T-cell (primary cell): ENCODE results near the gene FCRL2. TPM values are rescaled to one million over a fixed set of nuclear protein-coding genes. Genes with fewer than 3 reads are reported as not detected.

ENCODE experiments used
- ATAC-seq, 4 experiments: fragments of 200-7000 bp in 3 of 4; fragments of 150-1000 bp in 1 of 4; cut with Tn5 transposase; replicated peaks in 1 of 4; 1 replicate in 3 of 4; 2 replicates in 1 of 4; pipeline ENCODE4 v1.10.0; 2021; ENCODE audit warnings: moderate library complexity in 3 of 4, mild to moderate bottlenecking in 2 of 4, moderate number of reproducible peaks in 1 of 4
- CTCF ChIA-PET, 2 donors: fragments of 300-600 bp; sonication (Branson Sonifier 250); formaldehyde crosslinking; loops; one replicate each; lab custom pipeline; 2022; ENCODE audit warnings: antibody characterized with exemption in 2 of 2; lab: Charles Lee
- POLR2A ChIA-PET, 2 donors: fragments of 300-600 bp; sonication (Branson Sonifier 250); formaldehyde crosslinking; loops; one replicate each; lab custom pipeline; 2022; ENCODE audit warnings: antibody characterized with exemption in 2 of 2; lab: Charles Lee
- DNase-seq, 35 experiments: peaks; one replicate each; pipeline versions ENCODE4 v3.0.0 to v3.0.0-alpha.2; 2013 to 2023
- H3K27ac ChIP-seq: one replicate; pipeline ENCODE4 v1.5.1; 2013; ENCODE audit warnings: low read length
- H3K27me3 ChIP-seq, 2 experiments: replicated peaks in 1 of 2; 1 replicate in 1 of 2; 2 replicates in 1 of 2; pipeline versions ENCODE4 v1.6.1 to v1.7.0; 2013; ENCODE audit warnings: low read length in 1 of 2, mixed read lengths in 1 of 2; ENCODE audit not compliant: control insufficient read depth in 2 of 2, insufficient read depth in 2 of 2; ENCODE audit errors: extremely low read depth in 1 of 2
- H3K36me3 ChIP-seq, 2 donors: 1 replicate in 1 of 2; 2 replicates in 1 of 2; pipeline versions ENCODE4 v1.6.1 to v1.7.0; 2013; ENCODE audit warnings: low read length in 1 of 2; ENCODE audit not compliant: control insufficient read depth in 2 of 2, insufficient read depth in 1 of 2; ENCODE audit errors: extremely low read depth in 1 of 2
- H3K4me1 ChIP-seq, 2 experiments: 1 replicate in 1 of 2; 2 replicates in 1 of 2; pipeline versions ENCODE4 v1.6.1 to v1.7.0; 2013; ENCODE audit warnings: low read length in 2 of 2, mixed read lengths in 1 of 2; ENCODE audit not compliant: insufficient read depth in 2 of 2, control insufficient read depth in 1 of 2; ENCODE audit errors: extremely low read depth in 1 of 2
- H3K4me3 ChIP-seq, 2 donors: 1 replicate in 1 of 2; 2 replicates in 1 of 2; pipeline versions ENCODE4 v1.5.1 to v1.7.0; 2013; ENCODE audit warnings: mild to moderate bottlenecking in 2 of 2, low read length in 1 of 2, moderate library complexity in 1 of 2; ENCODE audit not compliant: control insufficient read depth in 1 of 2; ENCODE audit errors: extremely low read depth in 1 of 2
- H3K9me3 ChIP-seq: 2 replicates; pipeline ENCODE4 v1.7.0; 2013
- H3K27ac Mint-ChIP-seq, 2 donors: one replicate each; pipeline ENCODE4 v1.8.0; 2020 to 2021; ENCODE audit warnings: mild to moderate bottlenecking in 2 of 2, mixed read lengths in 2 of 2
- H3K27me3 Mint-ChIP-seq, 2 donors: one replicate each; pipeline ENCODE4 v1.8.0; 2021 to 2022; ENCODE audit warnings: mixed read lengths in 2 of 2
- H3K36me3 Mint-ChIP-seq: one replicate; pipeline ENCODE4 v1.8.0; 2021; ENCODE audit warnings: mixed read lengths
- H3K4me1 Mint-ChIP-seq, 3 donors: one replicate each; pipeline ENCODE4 v1.8.0; 2020 to 2022; ENCODE audit warnings: mixed read lengths in 3 of 3, mild to moderate bottlenecking in 1 of 3
- H3K4me3 Mint-ChIP-seq, 3 donors: one replicate each; pipeline ENCODE4 v1.8.0; 2020 to 2022; ENCODE audit warnings: mild to moderate bottlenecking in 3 of 3, mixed read lengths in 3 of 3, moderate library complexity in 3 of 3
- H3K9me3 Mint-ChIP-seq, 3 donors: one replicate each; pipeline ENCODE4 v1.8.0; 2020 to 2022; ENCODE audit warnings: mixed read lengths in 3 of 3
- WGBS: methylation state at CpG from one replicate; pipeline ENCODE4 v1.1.5; 2013; ENCODE audit warnings: missing lambda C conversion rate; ENCODE audit not compliant: insufficient coverage; 5-methylcytosine and 5-hydroxymethylcytosine counted together
- total RNA-seq, 35 experiments: library from RNA in 6 of 35; stranded (reverse) in 6 of 35; fragments of 120-200 nt in 1 of 35; gene quantifications; one replicate each; pipeline versions ENCODE4 v1.2.1 to v1.2.4 and lab custom pipeline; 2013 to 2026

The FCRL2 gene, protein sequence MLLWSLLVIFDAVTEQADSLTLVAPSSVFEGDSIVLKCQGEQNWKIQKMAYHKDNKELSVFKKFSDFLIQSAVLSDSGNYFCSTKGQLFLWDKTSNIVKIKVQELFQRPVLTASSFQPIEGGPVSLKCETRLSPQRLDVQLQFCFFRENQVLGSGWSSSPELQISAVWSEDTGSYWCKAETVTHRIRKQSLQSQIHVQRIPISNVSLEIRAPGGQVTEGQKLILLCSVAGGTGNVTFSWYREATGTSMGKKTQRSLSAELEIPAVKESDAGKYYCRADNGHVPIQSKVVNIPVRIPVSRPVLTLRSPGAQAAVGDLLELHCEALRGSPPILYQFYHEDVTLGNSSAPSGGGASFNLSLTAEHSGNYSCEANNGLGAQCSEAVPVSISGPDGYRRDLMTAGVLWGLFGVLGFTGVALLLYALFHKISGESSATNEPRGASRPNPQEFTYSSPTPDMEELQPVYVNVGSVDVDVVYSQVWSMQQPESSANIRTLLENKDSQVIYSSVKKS
- 1 to 10 TPM; 1.2 to 3.4 (median 1.5) TPM for total RNA-seq
- total RNA-seq (2013): 2.4 TPM
- total RNA-seq (lab: John Stamatoyannopoulos, UW): 0 to 1.5 (median 0.38) reads per million in 29 experiments

DNA sequence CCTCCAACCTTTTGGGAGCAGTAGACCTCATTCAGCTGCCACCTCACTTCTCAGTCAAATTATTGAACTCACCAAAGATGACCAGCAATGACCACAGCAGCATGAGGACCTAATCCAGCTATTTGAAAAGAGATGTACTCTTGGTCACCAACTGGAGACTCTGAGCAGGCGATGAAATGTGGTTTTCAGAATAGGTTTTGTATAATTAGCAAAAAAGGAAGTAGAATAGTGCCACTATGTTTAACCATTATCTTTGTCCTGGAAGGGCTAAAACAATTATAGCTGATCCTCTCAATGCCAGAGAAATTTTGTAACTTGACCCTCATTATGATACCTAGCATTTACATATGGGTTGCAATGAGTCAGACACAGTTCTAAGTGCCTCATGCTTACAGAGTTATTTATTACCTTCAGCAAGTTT is at the start of gene FCRL2:
FCRL2 (minus strand) TSS at position 162 of the 421 bp plus-strand sequence; CDS start at position 103, 59 bp downstream.
- Histone ChIP-seq H3K4me1 (no peaks in the 10 kb centered on the region), H3K4me3 (no peak within 1 kb of the TSS), H3K9me3 (no peaks in the 10 kb centered on the region), H3K27ac (no peak within 1 kb of the TSS), H3K27me3 (no peaks in the 10 kb centered on the region), H3K36me3 (no peaks in the 10 kb centered on the region)
- ChIA-PET CTCF (interaction anchor here in 1 of 2 donors (1.3 kb wide), 1 partner anchor 197 kb away, joined by 4 read pairs; no protein-coding TSS in a partner anchor), POLR2A (no interaction called here)
- WGBS: no CpG with 5 or more reads among the region's 1 CpG
- ATAC-seq (no peak), DNase-seq (no peak)
- H3K4me3 Mint-ChIP-seq: no peak within 1 kb of the TSS
- H3K36me3 Mint-ChIP-seq: no peaks in the 10 kb centered on the region
- peaks cover 9 to 10% of the 10 kb centered on the region in 2 donors for H3K27me3 Mint-ChIP-seq
- H3K27ac Mint-ChIP-seq: no peak within 1 kb of the TSS
- no peaks in the 10 kb centered on the region for H3K9me3 Mint-ChIP-seq
- H3K4me1 Mint-ChIP-seq: peaks cover 0 to 14% (median 5%) of the 10 kb centered on the region in 3 donors

DNA sequence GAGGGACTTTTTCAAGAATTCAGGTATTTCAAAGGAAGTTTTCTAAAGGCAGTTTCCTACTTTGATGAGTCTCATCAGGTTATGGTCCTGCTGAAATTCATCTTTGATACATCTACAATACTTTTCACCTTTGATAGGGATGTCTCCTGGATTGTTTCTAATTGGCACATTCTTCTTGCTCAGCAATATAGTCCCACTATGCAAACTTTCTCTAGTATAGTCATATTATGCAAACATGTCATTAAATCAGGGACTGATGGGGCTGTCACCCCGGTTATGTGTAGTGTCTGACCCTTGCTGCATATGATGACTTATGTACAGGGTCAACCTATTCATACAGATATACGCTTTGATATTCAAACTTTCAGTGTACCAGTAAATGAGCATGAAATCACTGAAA is 43.4 kb upstream of the FCRL2 start:
- Mint-ChIP-seq H3K4me3 (no peak overlapping the region), H3K9me3 (no peaks in the 10 kb centered on the region), H3K27ac (no peak overlapping the region), H3K27me3 (peaks cover 6 to 12% of the 10 kb centered on the region in 2 donors), H3K36me3 (no peaks in the 10 kb centered on the region), H3K4me1 (peaks cover 0 to 3% (median 2%) of the 10 kb centered on the region in 3 donors)
- ChIA-PET CTCF (no interaction called here), POLR2A (no interaction called here)
- DNase-seq (no peak), ATAC-seq (no peak)
- H3K36me3 ChIP-seq: no peaks in the 10 kb centered on the region
- WGBS: no CpG with 5 or more reads among the region's 2 CpGs
- H3K27me3 ChIP-seq: peaks cover 0 to 2% of the 10 kb centered on the region in 2 experiments
- H3K9me3 ChIP-seq: no peaks in the 10 kb centered on the region
- no peaks in the 10 kb centered on the region for H3K4me1 ChIP-seq
- no peak overlapping the region for H3K27ac ChIP-seq
- H3K4me3 ChIP-seq: no peak overlapping the region

DNA sequence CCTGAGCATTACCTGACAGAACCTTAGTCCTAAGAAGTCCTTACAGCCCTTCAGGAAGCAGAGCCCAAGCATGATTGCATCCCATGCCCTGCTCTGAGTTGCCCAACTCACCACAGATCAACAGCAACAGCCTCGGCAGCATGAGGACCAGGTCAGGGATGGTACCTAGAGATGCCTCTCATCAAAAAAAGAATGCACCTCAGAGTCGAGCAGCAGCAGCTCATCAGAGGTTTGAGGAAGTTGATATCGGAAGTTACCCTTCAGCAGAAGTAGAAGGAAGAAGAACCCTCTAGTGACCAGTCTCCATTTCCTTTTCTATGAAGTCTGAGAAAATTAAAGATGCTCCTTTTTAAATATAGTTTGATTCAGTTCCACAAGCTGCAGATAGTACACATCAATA is 43.0 kb upstream of the FCRL2 start, which contains the start of gene FCRL1:
FCRL1 (minus strand) TSS at position 225 of the 400 bp plus-strand sequence; CDS start at position 142, 83 bp downstream.
- H3K4me1 ChIP-seq: no peaks in the 10 kb centered on the region
- Mint-ChIP-seq H3K4me3 (no peak within 1 kb of the TSS), H3K36me3 (no peaks in the 10 kb centered on the region), H3K27me3 (peaks cover 6 to 12% of the 10 kb centered on the region in 2 donors), H3K27ac (no peak within 1 kb of the TSS), H3K4me1 (peaks cover 0 to 3% (median 2%) of the 10 kb centered on the region in 3 donors), H3K9me3 (no peaks in the 10 kb centered on the region)
- ATAC-seq (no peak), DNase-seq (no peak)
- H3K9me3 ChIP-seq: no peaks in the 10 kb centered on the region
- CTCF ChIA-PET: no interaction called here
- no peak within 1 kb of the TSS for H3K27ac ChIP-seq
- H3K27me3 ChIP-seq: peaks cover 0 to 2% of the 10 kb centered on the region in 2 experiments
- POLR2A ChIA-PET: no interaction called here
- no peaks in the 10 kb centered on the region for H3K36me3 ChIP-seq
- WGBS: no CpG with 5 or more reads among the region's 3 CpGs
- no peak within 1 kb of the TSS for H3K4me3 ChIP-seq

DNA sequence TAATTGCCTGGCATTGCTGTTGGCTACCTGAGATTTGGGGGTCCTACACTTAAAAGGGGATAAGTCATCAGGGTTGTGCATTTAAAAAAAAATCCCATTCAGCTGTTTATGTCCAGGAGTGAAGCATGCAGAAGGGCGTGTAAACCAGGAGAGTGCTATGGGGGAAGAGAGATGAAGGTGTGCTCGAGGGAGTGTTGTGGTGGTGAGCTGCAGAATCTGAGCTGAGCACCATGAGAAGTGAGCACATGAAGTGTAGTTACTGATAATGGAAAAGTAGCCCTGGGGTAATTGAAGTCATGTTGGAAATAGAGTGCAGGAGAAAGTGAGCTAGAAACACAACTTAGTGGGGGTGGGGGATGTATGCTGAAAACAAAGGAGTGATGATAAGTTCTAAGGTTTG is 42.3 kb upstream of the FCRL2 start:
- POLR2A ChIA-PET: no interaction called here
- H3K4me3 ChIP-seq: no peak overlapping the region
- WGBS: 73% methylated on average over 2 of the region's 2 CpGs

DNA sequence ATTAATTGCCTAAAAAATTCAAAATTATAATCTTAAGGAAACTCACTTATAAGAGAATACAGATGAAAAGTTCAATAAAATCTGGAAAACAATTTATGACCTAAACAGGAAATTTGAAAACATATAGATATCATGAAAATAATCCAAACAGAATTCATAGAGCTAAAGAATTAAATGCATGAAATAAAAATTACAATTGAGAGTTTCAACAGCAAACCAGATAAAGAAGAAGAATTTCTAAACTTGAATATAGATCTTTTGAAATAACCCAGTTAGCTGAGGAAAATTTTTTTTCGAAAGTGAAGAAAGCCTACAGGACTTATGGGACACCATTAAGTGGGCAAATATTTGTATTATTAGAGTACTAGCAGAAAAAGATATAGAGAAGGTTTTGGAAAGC is 36.3 kb upstream of the FCRL2 start:
- Mint-ChIP-seq H3K27me3 (peaks cover 7 to 14% of the 10 kb centered on the region in 2 donors), H3K36me3 (peaks cover 7% of the 10 kb centered on the region), H3K4me3 (no peak overlapping the region), H3K27ac (no peak overlapping the region), H3K4me1 (peaks cover 0 to 2% (median 0%) of the 10 kb centered on the region in 3 donors), H3K9me3 (peaks cover 0 to 23% (median 22%) of the 10 kb centered on the region in 3 donors)
- ChIA-PET POLR2A (interaction anchor here in 1 of 2 donors (0.7 kb wide), 1 partner anchor 144 kb away, joined by 3 read pairs; no protein-coding TSS in a partner anchor), CTCF (no interaction called here)
- no peaks in the 10 kb centered on the region for H3K36me3 ChIP-seq
- no peak overlapping the region for H3K27ac ChIP-seq
- DNase-seq (no peak), ATAC-seq (no peak)
- H3K4me1 ChIP-seq: no peaks in the 10 kb centered on the region
- no peak overlapping the region for H3K4me3 ChIP-seq
- WGBS: no CpG with 5 or more reads among the region's 1 CpG
- H3K27me3 ChIP-seq: peaks cover 0 to 6% of the 10 kb centered on the region in 2 experiments
- peaks cover 10% of the 10 kb centered on the region for H3K9me3 ChIP-seq

More for the DNA sequence above, 42.3 kb upstream of the FCRL2 start:
- H3K4me1 ChIP-seq: no peaks in the 10 kb centered on the region
- DNase-seq: no peak
- H3K9me3 Mint-ChIP-seq: peaks cover 0 to 3% (median 2%) of the 10 kb centered on the region in 3 donors
- H3K27ac Mint-ChIP-seq: no peak overlapping the region
- H3K4me3 Mint-ChIP-seq: no peak overlapping the region
- peaks cover 0 to 3% (median 2%) of the 10 kb centered on the region in 3 donors for H3K4me1 Mint-ChIP-seq
- peaks cover under 1% of the 10 kb centered on the region for H3K9me3 ChIP-seq
- no peaks in the 10 kb centered on the region for H3K36me3 ChIP-seq
- H3K27me3 ChIP-seq: peaks cover 0 to 2% of the 10 kb centered on the region in 2 experiments
- peaks cover 5 to 8% of the 10 kb centered on the region in 2 donors for H3K27me3 Mint-ChIP-seq
- ATAC-seq: no peak
- CTCF ChIA-PET: no interaction called here
- H3K27ac ChIP-seq: no peak overlapping the region
- no peaks in the 10 kb centered on the region for H3K36me3 Mint-ChIP-seq

DNA sequence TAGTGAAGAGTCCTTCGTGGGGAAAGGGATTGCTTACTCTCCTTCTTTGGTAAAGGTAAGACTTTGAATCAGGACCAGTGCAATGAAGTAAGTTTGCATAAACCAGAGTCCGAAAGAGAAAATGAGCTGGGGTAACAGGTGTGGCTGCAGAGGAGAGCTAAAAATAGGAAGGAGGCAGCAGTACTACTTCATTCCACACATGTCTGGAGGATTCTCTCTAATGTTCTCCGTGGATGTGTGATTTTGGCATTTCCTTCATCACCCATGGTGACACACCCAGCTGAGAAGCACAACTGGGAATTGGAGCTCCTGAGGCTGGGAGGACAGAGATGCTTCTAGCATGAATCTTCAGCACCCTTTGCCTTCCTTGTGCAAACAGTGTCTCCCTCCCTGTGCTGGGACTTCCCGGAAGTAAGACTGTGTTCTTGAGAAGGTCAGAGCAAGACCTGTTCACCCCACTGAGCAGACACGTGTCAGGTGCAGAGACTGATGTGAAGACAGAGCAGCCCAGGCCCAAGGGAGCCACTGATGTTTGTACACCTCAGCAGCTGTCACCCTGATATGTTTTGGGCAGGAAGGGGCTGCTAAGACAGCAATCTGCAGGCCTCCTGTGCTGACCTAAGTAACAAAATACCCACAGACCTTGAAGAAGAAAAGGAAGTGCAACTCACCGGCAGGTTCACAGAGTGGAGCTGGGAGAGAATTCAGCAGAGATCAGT is 29.7 kb upstream of the FCRL2 start:
- CTCF ChIA-PET: interaction anchor here in 1 of 2 donors (0.5 kb wide), 1 partner anchor 149 kb away, joined by 4 read pairs; no protein-coding TSS in a partner anchor
- Mint-ChIP-seq H3K27ac (peak overlapping the region in 1 of 2 donors; percentile 2), H3K36me3 (no peaks in the 10 kb centered on the region), H3K27me3 (peaks cover 15 to 18% of the 10 kb centered on the region in 2 donors), H3K4me3 (no peak overlapping the region), H3K9me3 (peaks cover 0 to 2% (median 0%) of the 10 kb centered on the region in 3 donors), H3K4me1 (peaks cover 0 to 4% (median 0%) of the 10 kb centered on the region in 3 donors)
- no peaks in the 10 kb centered on the region for H3K4me1 ChIP-seq
- POLR2A ChIA-PET: interaction anchor here in 1 of 2 donors (0.6 kb wide), 1 partner anchor 523 kb away, joined by 3 read pairs; no protein-coding TSS in a partner anchor
- no peak overlapping the region for H3K27ac ChIP-seq
- no peaks in the 10 kb centered on the region for H3K9me3 ChIP-seq
- 17% methylated on average over 1 of the region's 6 CpGs for WGBS
- H3K36me3 ChIP-seq: no peaks in the 10 kb centered on the region
- H3K4me3 ChIP-seq: no peak overlapping the region
- H3K27me3 ChIP-seq: peaks cover 0 to 2% of the 10 kb centered on the region in 2 experiments
- peak in 3 of 4 experiments; percentile 34 to 45 (median 44) for ATAC-seq
- DNase-seq: peak in 2 of 35 experiments; percentile 3 to 19
